AG04449 (cell line): Measurements from ENCODE around the gene MAP3K3.
"Not testable (repeated sequence)": the region's sequence is repeated elsewhere in the genome, so short reads cannot be mapped to it uniquely, and the experiment has no call there.

Source experiments
- CTCF ChIA-PET: fragments of 350-600 bp; formaldehyde crosslinking; extraction: SDS; loops from one replicate; lab custom pipeline; 2021; ENCODE audit warnings: antibody characterized with exemption; lab: Yijun Ruan, JAX
- POLR2A ChIA-PET: fragments of 400-600, 350-600 bp; formaldehyde crosslinking; extraction: SDS; loops from one replicate; lab custom pipeline; 2020; ENCODE audit warnings: antibody characterized with exemption, inconsistent platforms; lab: Yijun Ruan, JAX
- DNase-seq: peaks from one replicate; pipeline ENCODE4 v3.0.0-alpha.2; 2010; ENCODE audit warnings: low read depth, low spot score
- H3K4me3 ChIP-seq: 2 replicates; pipeline ENCODE4 v1.5.1; 2011; ENCODE audit warnings: low read depth, mild to moderate bottlenecking, control low read depth, low read length
- CTCF ChIP-seq: IDR thresholded peaks from one replicate; pipeline ENCODE4 v1.5.1; 2011; ENCODE audit warnings: mild to moderate bottlenecking, moderate library complexity, low read length, control low read depth, inconsistent platforms; ENCODE audit not compliant: insufficient read depth; ENCODE audit errors: missing control alignments

The MAP3K3 gene

DNA sequence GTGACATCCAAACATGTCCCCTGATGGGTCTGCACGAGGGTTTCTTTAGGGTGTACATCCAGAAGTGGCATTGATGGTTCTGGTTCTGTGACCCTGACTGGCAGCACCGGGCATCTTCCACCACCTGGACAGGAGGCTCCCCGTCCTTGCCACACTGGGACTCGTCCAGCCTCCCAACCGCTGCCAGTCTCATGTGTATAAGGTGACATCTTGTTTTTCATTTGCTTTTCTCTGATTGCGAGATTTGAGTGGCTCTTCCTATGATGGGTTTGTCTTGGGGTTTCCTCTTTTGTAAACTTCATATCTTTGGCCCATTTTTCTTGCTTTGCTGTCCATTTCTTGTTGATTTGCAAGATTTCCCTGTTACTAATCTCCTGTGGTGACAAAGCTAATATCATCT, 86.9 kb downstream of the MAP3K3 start:
- no peak overlapping the region for H3K4me3 ChIP-seq
- DNase-seq = no peak
- POLR2A ChIA-PET = no interaction called here
- CTCF ChIA-PET = interaction anchor here (1.2 to 1.9 kb wide), 2 partner anchors 11 to 13 kb away, joined by 4 to 7 read pairs; no protein-coding TSS in a partner anchor
- TF ChIP-seq CTCF = no peak

DNA sequence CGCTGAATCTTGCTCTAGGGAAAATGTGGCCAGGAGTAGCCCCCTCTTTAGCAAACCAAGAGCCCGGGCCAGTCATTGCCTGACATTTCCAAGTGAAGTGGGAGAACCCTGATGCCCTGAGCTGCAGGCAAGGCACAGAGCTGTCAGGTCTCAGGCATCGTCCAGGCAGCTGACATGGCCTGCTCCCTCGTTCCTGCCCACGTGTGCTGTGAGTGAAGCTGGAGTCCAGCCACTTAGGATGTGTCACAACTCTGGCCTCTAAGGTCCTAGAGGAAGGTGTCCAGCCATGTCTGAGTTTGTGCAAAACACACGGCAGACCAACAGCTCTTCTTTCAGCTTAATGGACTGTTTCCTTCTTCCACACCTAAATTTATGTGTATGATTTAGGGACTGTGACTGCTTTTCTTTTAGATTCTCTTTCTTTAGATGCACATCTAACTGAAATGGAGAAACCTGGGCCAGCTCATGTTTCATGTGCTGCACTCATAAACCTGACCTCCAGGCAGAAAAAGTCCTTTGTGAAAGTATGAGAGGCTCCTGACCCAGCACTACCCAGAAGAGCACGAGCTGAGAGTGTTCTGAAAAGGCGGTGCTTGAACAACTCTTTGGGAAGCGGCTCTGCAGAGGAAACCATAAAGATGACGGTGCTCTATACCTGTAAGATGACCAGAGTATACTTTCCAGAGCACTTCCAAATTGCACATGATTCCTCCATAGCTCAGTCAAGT, 92.5 kb downstream of the MAP3K3 start:
- CTCF ChIA-PET = interaction anchor here (0.8 to 2.5 kb wide), 4 partner anchors 12 to 17 kb away, joined by 4 to 13 read pairs (median 5); partner anchors contain the start of gene LIMD2
- no peak for DNase-seq
- no peak overlapping the region for H3K4me3 ChIP-seq
- no peak for TF ChIP-seq CTCF
- POLR2A ChIA-PET = interaction anchor here (0.7 kb wide), 1 partner anchor 11 kb away, joined by 3 read pairs; no protein-coding TSS in a partner anchor

DNA sequence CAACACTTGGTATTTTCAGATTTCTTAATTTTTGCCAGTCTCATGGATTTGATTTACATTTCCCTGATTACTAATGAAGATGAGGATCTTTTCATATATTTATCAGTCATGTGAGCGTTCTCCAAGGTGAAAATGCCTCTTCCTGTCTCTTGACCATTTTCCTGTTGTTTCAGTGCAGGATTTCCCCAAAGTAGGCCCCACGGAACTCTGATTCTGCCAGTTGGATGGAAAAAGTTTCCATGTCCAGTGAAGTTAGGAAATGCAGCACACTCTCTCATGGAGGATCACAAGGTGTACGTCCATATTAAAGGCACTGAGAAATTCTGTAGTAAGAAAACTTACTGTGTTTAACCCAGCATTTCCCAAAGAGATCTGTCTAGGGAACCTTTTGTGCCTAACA, 94.2 kb downstream of the MAP3K3 start:
- TF ChIP-seq CTCF = no peak
- H3K4me3 ChIP-seq = no peak overlapping the region
- no peak for DNase-seq
- ChIA-PET CTCF (interaction anchor here (1.5 to 2.5 kb wide), 2 partner anchors 16 to 19 kb away, joined by 4 to 13 read pairs; partner anchors contain the start of gene LIMD2), POLR2A (no interaction called here)

GRCh38 chr17:63718988-63719387, 96.8 kb downstream of the MAP3K3 start:
- POLR2A ChIA-PET = no interaction called here
- CTCF ChIA-PET = interaction anchor here (1.4 kb wide), 1 partner anchor 21 kb away, joined by 5 read pairs; no protein-coding TSS in a partner anchor
- no peak for TF ChIP-seq CTCF
- no peak for DNase-seq
- H3K4me3 ChIP-seq = no peak overlapping the region

GRCh38 chr17:63720194-63720593, 98.0 kb downstream of the MAP3K3 start:
- H3K4me3 ChIP-seq, POLR2A ChIA-PET, DNase-seq: not testable (repeated sequence)
- CTCF ChIA-PET = interaction anchor here (1.0 to 1.4 kb wide), 2 partner anchors 10 to 22 kb away, joined by 4 to 5 read pairs; no protein-coding TSS in a partner anchor

DNA sequence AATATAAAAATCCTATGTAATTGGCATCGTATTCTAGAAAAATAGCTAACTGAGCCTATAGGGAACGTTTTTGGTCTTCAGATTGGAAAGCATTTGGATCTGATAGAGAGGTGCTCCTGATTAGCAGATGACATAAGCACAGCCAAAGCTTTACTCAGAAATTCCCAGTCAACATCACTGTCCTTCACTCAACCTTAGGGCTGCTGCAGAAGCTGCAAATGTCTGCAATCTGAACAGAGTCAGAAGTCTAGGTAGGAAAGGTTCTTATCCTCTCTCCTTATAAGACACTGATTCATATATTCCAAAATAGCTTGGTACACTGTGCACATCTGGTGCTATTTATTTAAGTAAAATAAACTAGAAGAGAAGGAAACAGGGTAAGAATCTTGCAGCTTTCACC, 100.2 kb downstream of the MAP3K3 start:
- no peak overlapping the region for H3K4me3 ChIP-seq
- POLR2A ChIA-PET = no interaction called here
- no peak for DNase-seq
- CTCF ChIA-PET = interaction anchor here (1.9 kb wide), 1 partner anchor 12 kb away, joined by 7 read pairs; no protein-coding TSS in a partner anchor
- no peak for TF ChIP-seq CTCF
